Peyer's patch (tissue), 4 donors: ENCODE results near the gene SLC1A5.
"Not testable (repeated sequence)": the region's sequence is repeated elsewhere in the genome, so short reads cannot be mapped to it uniquely, and the experiment has no call there.

Source experiments
- CTCF ChIP-seq, 6 experiments: fragments of 450-650 bp in 4 of 6; fragments of 200-600 bp in 2 of 6; sonication (generic) in 1 of 6; IDR thresholded peaks; one replicate each; pipeline ENCODE4 v1.5.1; 2017 to 2019; ENCODE audit warnings: antibody characterized with exemption in 6 of 6, mild to moderate bottlenecking in 3 of 6, moderate library complexity in 1 of 6
- POLR2A ChIP-seq, 2 donors: fragments of 450-650 bp; IDR thresholded peaks; one replicate each; pipeline ENCODE4 v1.5.1; 2017; ENCODE audit warnings: antibody characterized with exemption in 2 of 2, mild to moderate bottlenecking in 2 of 2, moderate library complexity in 2 of 2

DNA sequence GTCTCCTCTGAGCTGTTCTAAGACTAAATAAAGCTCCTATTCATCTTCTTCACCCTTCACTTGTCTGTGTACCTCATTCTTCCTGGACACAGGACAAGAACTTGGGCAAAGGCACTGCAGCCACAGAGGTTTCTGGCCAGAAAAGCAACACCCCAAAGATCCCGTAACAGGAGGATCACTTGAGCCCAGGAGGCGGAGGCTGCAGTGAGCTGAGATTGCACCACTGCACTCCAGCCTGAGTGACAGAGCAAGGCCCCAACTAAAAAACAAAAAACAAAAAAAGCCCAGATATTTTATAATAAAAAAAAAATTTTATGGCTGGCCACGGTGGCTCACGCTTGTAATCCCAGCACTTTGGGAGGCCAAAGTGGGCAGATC, 34.0 kb upstream of the SLC1A5 start:
- TF ChIP-seq CTCF, POLR2A (IDR thresholded peaks at IDR 0.05): not testable (repeated sequence)
